Osteocyte (in vitro differentiated cells): Measurements from ENCODE around the gene ARMC2. TPM values are rescaled to one million over a fixed set of nuclear protein-coding genes. Genes with fewer than 3 reads are reported as not detected.

Experiments
- DNase-seq: peaks from one replicate; pipeline ENCODE4 v3.0.0; 2021; ENCODE audit warnings: mixed read lengths; ENCODE audit not compliant: unreplicated experiment; ENCODE audit errors: extremely low spot score
- H3K27ac Mint-ChIP-seq: one replicate; pipeline ENCODE4 v1.8.0; 2021; ENCODE audit warnings: mild to moderate bottlenecking, mixed read lengths; ENCODE audit not compliant: unreplicated experiment
- H3K27me3 Mint-ChIP-seq: one replicate; pipeline ENCODE4 v1.8.0; 2021; ENCODE audit warnings: mixed read lengths; ENCODE audit not compliant: unreplicated experiment
- H3K36me3 Mint-ChIP-seq: one replicate; pipeline ENCODE4 v1.8.0; 2021; ENCODE audit warnings: mixed read lengths; ENCODE audit not compliant: unreplicated experiment
- H3K4me1 Mint-ChIP-seq: one replicate; pipeline ENCODE4 v1.8.0; 2021; ENCODE audit warnings: mixed read lengths; ENCODE audit not compliant: unreplicated experiment
- H3K4me3 Mint-ChIP-seq: one replicate; pipeline ENCODE4 v1.8.0; 2021; ENCODE audit warnings: mild to moderate bottlenecking, moderate library complexity, mixed read lengths; ENCODE audit not compliant: unreplicated experiment
- H3K9me3 Mint-ChIP-seq: one replicate; pipeline ENCODE4 v1.8.0; 2021; ENCODE audit warnings: mixed read lengths; ENCODE audit not compliant: unreplicated experiment
- total RNA-seq: library from RNA; stranded (reverse); gene quantifications from 2 replicates; pipeline ENCODE4 v1.2.1, GENCODE V29; 2021
- TF ChIP-seq, protein P1 (sequence below): fragments of 200-600 bp; sonication (generic); IDR thresholded peaks from 2 replicates; pipeline ENCODE4 v1.5.0; 2021; ENCODE audit warnings: antibody characterized with exemption, mild to moderate bottlenecking, moderate library complexity

Gene ARMC2
- total RNA-seq, 1 donor from 2014 or later, result 8.3 TPM

DNA sequence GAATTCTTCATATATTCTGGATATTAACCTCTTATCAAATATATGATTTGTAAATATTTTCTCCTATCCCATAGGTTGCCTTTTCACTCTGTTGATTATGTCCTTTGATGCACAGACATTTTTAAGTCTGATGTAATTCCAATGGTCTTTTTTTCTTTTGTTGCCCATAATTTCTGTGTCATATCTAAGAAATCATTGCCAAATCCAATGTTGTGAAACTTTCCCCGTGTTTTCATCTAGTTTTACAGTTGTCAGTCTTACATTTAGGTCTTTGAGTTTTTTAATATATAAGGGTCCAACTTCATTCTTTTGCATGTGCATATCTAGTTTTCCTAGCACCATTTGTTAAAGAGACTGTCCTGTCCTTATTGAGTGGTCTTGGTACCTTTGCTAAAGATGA, 134.9 kb downstream of the ARMC2 start:
- Mint-ChIP-seq H3K9me3 (peaks cover 20% of the 10 kb centered on the region), H3K4me3 (no peak overlapping the region), H3K4me1 (no peaks in the 10 kb centered on the region), H3K36me3 (peaks cover 13% of the 10 kb centered on the region), H3K27ac (no peak overlapping the region), H3K27me3 (peaks cover 7% of the 10 kb centered on the region)
- no peak for DNase-seq
- TF ChIP-seq, protein P1, sequence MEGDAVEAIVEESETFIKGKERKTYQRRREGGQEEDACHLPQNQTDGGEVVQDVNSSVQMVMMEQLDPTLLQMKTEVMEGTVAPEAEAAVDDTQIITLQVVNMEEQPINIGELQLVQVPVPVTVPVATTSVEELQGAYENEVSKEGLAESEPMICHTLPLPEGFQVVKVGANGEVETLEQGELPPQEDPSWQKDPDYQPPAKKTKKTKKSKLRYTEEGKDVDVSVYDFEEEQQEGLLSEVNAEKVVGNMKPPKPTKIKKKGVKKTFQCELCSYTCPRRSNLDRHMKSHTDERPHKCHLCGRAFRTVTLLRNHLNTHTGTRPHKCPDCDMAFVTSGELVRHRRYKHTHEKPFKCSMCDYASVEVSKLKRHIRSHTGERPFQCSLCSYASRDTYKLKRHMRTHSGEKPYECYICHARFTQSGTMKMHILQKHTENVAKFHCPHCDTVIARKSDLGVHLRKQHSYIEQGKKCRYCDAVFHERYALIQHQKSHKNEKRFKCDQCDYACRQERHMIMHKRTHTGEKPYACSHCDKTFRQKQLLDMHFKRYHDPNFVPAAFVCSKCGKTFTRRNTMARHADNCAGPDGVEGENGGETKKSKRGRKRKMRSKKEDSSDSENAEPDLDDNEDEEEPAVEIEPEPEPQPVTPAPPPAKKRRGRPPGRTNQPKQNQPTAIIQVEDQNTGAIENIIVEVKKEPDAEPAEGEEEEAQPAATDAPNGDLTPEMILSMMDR, result no peak

DNA sequence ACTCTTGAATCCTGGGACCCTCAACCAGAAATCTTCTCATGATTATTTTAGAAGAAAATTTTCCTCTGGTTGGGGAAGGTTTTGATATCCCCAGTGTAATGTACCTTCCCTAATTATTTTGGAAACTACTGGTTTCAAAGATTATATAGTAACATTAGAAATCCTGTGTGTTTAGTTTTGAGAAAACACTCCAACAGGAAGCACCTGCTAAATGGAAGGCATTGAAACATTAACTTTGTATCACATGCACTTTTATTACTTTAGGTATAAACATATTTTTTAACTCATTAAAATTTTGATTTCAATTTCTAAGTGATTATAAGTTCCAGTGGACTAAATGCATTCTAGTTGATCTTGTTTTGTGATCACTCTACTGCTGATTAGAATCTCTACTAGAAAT, 137.1 kb downstream of the ARMC2 start:
- Mint-ChIP-seq H3K9me3 (peaks cover 6% of the 10 kb centered on the region), H3K36me3 (peaks cover 21% of the 10 kb centered on the region), H3K27ac (no peak overlapping the region), H3K4me1 (no peaks in the 10 kb centered on the region), H3K27me3 (no peaks in the 10 kb centered on the region), H3K4me3 (no peak overlapping the region)
- TF ChIP-seq, protein P1, result no peak
- no peak for DNase-seq

DNA sequence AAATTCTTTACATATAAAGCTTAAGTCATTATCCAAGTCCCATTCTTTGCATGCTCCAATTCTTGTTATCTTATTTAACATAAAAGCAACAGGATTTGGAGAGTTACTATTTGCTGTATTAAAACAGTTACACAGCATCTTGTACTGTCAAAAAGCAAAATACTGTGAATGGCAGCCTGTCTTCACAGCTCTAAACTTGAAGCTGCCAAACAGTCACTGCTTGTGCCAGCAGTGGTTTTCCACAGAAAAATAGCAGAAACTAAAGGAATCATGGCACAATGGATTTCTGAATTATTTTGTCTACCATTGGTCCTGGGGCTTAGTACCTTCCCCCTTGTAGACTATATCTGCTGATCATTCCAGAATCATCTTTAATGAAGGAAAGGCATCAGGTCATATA, 138.9 kb downstream of the ARMC2 start:
- Mint-ChIP-seq H3K36me3 (peaks cover 31% of the 10 kb centered on the region), H3K27ac (no peak overlapping the region), H3K27me3 (no peaks in the 10 kb centered on the region), H3K9me3 (peaks cover 6% of the 10 kb centered on the region), H3K4me1 (no peaks in the 10 kb centered on the region), H3K4me3 (no peak overlapping the region)
- no peak for DNase-seq
- TF ChIP-seq, protein P1, result no peak

DNA sequence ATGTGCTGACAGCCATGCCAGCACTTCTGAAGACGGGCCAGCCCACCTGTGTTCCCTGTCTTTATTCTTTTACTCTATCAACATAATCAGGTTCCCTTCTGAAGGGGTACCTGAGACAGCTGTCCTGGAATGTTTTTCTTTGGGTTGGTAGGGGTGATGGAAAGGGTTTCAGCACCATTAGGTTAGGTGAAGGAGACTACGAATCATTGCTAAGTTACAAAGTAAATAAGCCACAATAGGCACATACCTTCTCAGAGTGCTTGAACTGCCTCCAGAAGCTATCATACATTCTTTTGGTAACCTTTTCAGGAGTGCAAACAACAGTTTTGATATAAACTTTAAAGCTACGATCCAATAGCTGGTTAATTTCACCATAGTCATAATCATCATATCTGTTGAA, 140.1 kb downstream of the ARMC2 start:
- no peak for DNase-seq
- no peaks in the 10 kb centered on the region for H3K27me3 Mint-ChIP-seq
- H3K9me3 Mint-ChIP-seq, result no peaks in the 10 kb centered on the region
- H3K4me1 Mint-ChIP-seq, result no peaks in the 10 kb centered on the region
- TF ChIP-seq, protein P1, result no peak
- no peak overlapping the region for H3K27ac Mint-ChIP-seq
- no peak overlapping the region for H3K4me3 Mint-ChIP-seq
- H3K36me3 Mint-ChIP-seq, result peaks cover 34% of the 10 kb centered on the region

DNA sequence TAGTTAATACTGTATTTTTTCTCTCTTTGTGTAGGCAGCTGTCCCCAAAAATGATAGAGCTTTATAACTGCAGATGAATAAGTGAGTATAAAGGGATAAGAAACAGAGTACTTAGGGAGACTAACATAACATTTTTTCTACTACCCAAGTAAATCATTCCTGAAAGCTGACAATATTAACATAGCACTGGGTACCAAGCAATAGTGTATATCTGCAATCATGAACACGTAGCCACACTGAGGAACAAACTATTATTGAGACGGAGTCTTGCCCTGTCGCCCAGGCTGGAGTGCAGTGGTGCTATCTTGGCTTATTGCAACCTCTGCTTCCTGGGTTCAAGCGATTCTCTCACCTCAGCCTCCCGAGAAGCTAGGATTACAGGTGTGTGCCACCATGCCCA, 140.5 kb downstream of the ARMC2 start:
- Mint-ChIP-seq H3K27ac (no peak overlapping the region), H3K4me1 (no peaks in the 10 kb centered on the region), H3K27me3 (no peaks in the 10 kb centered on the region), H3K9me3 (no peaks in the 10 kb centered on the region), H3K4me3 (no peak overlapping the region), H3K36me3 (peaks cover 36% of the 10 kb centered on the region)
- DNase-seq, result no peak
- TF ChIP-seq, protein P1, result no peak
